A549 (cell line): ENCODE data around the gene DEFB132. TPM values are rescaled to one million over a fixed set of nuclear protein-coding genes. Genes with fewer than 3 reads are reported as not detected.

ENCODE experiments used
- ATAC-seq, 2 experiments: fragments of 200-7000 bp in 1 of 2; fragments of >200 bp in 1 of 2; cut with Nextera tagmentation in 1 of 2; cut with Tn5 transposase in 1 of 2; 3 replicates each; pipeline versions ENCODE4 v1.8.0 to v1.9.1; 2018 to 2020; ENCODE audit warnings: mild to moderate bottlenecking in 1 of 2, moderate library complexity in 1 of 2
- CTCF ChIA-PET: fragments of 300-600 bp; sonication (Branson Sonifier 250); formaldehyde crosslinking; extraction: SDS; loops from one replicate; lab custom pipeline; 2021; ENCODE audit warnings: antibody characterized with exemption, inconsistent platforms; lab: Yijun Ruan, JAX
- POLR2A ChIA-PET: fragments of 350-600 bp; formaldehyde crosslinking; extraction: SDS; loops from one replicate; lab custom pipeline; 2021; ENCODE audit warnings: antibody characterized with exemption, inconsistent platforms; lab: Yijun Ruan, JAX
- DNase-seq, 2 experiments: peaks; one replicate each; pipeline versions ENCODE4 v3.0.0 to v3.0.0-alpha.2; 2011 to 2016; ENCODE audit warnings: low read depth in 1 of 2, low spot score in 1 of 2
- FAIRE-seq: peaks from 2 replicates; lab custom pipeline; 2011; peaks lifted over from hg19 to GRCh38; lab: Jason Lieb, UNC
- H3K27ac ChIP-seq, 2 experiments: fragments of >200 bp; sonication (Bioruptor Twin); formaldehyde crosslinking; 3 replicates each; pipeline ENCODE4 v1.5.1; 2016 to 2017
- H3K4me1 ChIP-seq: fragments of >200 bp; sonication (Bioruptor Twin); formaldehyde crosslinking; 3 replicates; pipeline ENCODE4 v1.6.1; 2016
- H3K4me2 ChIP-seq: fragments of >200 bp; sonication (Bioruptor Twin); formaldehyde crosslinking; 3 replicates; pipeline ENCODE4 v1.6.1; 2016
- H3K4me3 ChIP-seq: fragments of >200 bp; sonication (Bioruptor Twin); formaldehyde crosslinking; 3 replicates; pipeline ENCODE4 v1.5.1; 2016
- H3K9me3 ChIP-seq: fragments of >200 bp; sonication (Bioruptor Twin); formaldehyde crosslinking; 3 replicates; pipeline ENCODE4 v1.6.1; 2016
- CEBPB ChIP-seq, 2 experiments: fragments of >200 bp in 1 of 2; sonication (Bioruptor Twin) in 1 of 2; formaldehyde crosslinking in 1 of 2; IDR thresholded peaks; 2 replicates each; pipeline ENCODE4 v1.6.1; 2012 to 2016
- GATA3 ChIP-seq: IDR thresholded peaks from 2 replicates; pipeline ENCODE4 v1.6.1; 2012; ENCODE audit warnings: borderline replicate concordance
- HDAC2 ChIP-seq: fragments of 200-600 bp; sonication (generic); IDR thresholded peaks from 2 replicates; pipeline ENCODE4 v1.6.1; 2016
- HOXA7 ChIP-seq: fragments of 250-450 bp; sonication (Bioruptor Pico); IDR thresholded peaks from 2 replicates; pipeline ENCODE4 v1.5.0; 2020; ENCODE audit warnings: mild to moderate bottlenecking, moderate library complexity
- HOXB13 ChIP-seq: fragments of 250-450 bp; sonication (Bioruptor Pico); IDR thresholded peaks from 2 replicates; pipeline ENCODE4 v1.5.0; 2020; ENCODE audit warnings: low read depth, mild to moderate bottlenecking, moderate library complexity
- JUN ChIP-seq, 2 experiments: fragments of >200 bp; sonication (Bioruptor Twin); formaldehyde crosslinking; IDR thresholded peaks; 2 replicates in 1 of 2; 3 replicates in 1 of 2; pipeline ENCODE4 v1.6.1; 2016 to 2017
- NPAS2 ChIP-seq: fragments of 250-450 bp; sonication (Bioruptor Pico); IDR thresholded peaks from 2 replicates; pipeline ENCODE4 v1.8.0; 2022; ENCODE audit warnings: mild to moderate bottlenecking, moderate library complexity, borderline replicate concordance
- NR3C1 ChIP-seq: fragments of >200 bp; sonication (Bioruptor Twin); formaldehyde crosslinking; IDR thresholded peaks from 3 replicates; pipeline ENCODE4 v1.6.1; 2017
- ZC3H11A ChIP-seq: fragments of 450-650 bp; IDR thresholded peaks from 2 replicates; pipeline ENCODE4 v1.6.1; 2014; ENCODE audit warnings: antibody characterized with exemption, mild to moderate bottlenecking
- ZNF302 ChIP-seq: fragments of 250-450 bp; sonication (Bioruptor Pico); IDR thresholded peaks from 2 replicates; pipeline ENCODE4 v1.9.0; 2021; ENCODE audit warnings: inconsistent platforms, mild to moderate bottlenecking, moderate library complexity
- ZSCAN20 ChIP-seq: fragments of 250-450 bp; sonication (Bioruptor Pico); IDR thresholded peaks from 2 replicates; pipeline ENCODE4 v1.8.0; 2022; ENCODE audit warnings: mild to moderate bottlenecking, moderate library complexity
- WGBS: methylation state at CpG from one replicate; pipeline ENCODE4 v1.1.6; 2017; ENCODE audit errors: missing lambda C conversion rate; 5-methylcytosine and 5-hydroxymethylcytosine counted together
- polyA plus RNA-seq, 4 experiments: library from polyadenylated mRNA; depleted of rRNA in 3 of 4; stranded (reverse); fragments of >200 nt; fragmentation: RNase III in 1 of 4; extraction: RNeasy Plus Mini Kit Qiagen cat#74134 plus additional on column Dnase treatment in 1 of 4; gene quantifications; 2 replicates in 3 of 4; 3 replicates in 1 of 4; pipeline ENCODE4 v1.2.3, GENCODE V29; 2011 to 2017
- TF ChIP-seq, protein P1 (sequence below): fragments of 250-450 bp; sonication (Bioruptor Pico); IDR thresholded peaks from 2 replicates; pipeline ENCODE4 v1.5.0; 2021; ENCODE audit warnings: mild to moderate bottlenecking, moderate library complexity, borderline replicate concordance
- TF ChIP-seq, protein P2 (sequence below): fragments of >200 bp; sonication (Bioruptor Twin); formaldehyde crosslinking; IDR thresholded peaks from 3 replicates; pipeline ENCODE4 v1.6.1; 2016
- TF ChIP-seq, protein P3 (sequence below): fragments of 450-650 bp; IDR thresholded peaks from 2 replicates; pipeline ENCODE4 v1.6.1; 2014; ENCODE audit warnings: antibody characterized with exemption
- TF ChIP-seq, protein P4 (sequence below): fragments of >200 bp; sonication (Bioruptor Twin); formaldehyde crosslinking; IDR thresholded peaks from 2 replicates; pipeline ENCODE4 v1.6.1; 2016
- TF ChIP-seq, protein P5 (sequence below): fragments of 150-350 bp; IDR thresholded peaks from 2 replicates; pipeline ENCODE4 v1.6.1; 2014; ENCODE audit warnings: low read depth, mild to moderate bottlenecking, low read length

DEFB132 gene
- polyA plus RNA-seq, 2 of the 4 experiments (the other 2 are of a cell fraction) = not detected

DNA sequence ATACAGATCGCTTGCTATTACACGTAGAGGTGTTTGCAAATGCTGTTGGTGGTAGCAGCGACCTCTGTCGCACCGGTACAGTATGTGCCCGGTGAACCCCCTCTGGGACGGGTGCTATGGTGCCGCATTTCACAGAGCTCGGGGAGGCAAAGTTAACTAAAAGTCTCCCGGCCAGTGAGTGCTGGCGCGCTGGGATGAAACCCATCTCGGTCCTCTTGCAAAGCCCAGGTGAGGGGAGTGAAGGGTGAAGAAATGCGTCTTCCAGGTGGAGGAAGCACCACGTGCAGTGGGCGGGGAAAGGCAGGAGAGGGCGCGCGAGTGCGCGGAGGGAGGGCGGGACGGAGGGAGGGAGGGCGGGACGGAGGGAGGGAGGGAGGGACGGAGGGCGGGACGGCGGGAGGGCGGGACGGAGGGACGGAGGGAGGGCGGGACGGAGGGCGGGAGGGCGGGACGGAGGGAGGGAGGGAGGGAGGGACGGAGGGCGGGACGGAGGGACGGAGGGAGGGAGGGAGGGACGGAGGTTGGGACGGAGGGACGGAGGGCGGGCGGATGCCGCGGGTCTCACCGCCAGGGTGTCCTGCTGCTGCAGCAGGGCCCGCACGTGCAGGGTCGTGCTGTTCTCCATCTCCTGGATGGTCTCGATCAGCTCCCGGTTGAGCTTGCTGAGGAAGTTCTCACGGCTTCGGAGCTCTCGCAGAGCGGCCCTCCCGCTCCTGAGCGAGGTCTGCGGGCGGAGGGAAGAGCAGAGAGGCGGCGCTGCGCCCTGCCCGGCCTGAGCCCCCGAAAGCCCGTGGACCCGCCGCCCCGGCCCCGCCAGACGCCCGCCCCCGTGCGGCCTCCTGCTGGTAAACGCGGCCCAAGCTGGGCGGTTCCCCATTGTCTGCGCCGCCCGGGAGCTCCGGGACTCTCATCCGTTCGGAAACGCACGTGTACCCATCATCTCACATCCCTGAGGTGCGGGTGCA, 21.4 kb downstream of the DEFB132 start (continued):
- TF ChIP-seq, protein P1, sequence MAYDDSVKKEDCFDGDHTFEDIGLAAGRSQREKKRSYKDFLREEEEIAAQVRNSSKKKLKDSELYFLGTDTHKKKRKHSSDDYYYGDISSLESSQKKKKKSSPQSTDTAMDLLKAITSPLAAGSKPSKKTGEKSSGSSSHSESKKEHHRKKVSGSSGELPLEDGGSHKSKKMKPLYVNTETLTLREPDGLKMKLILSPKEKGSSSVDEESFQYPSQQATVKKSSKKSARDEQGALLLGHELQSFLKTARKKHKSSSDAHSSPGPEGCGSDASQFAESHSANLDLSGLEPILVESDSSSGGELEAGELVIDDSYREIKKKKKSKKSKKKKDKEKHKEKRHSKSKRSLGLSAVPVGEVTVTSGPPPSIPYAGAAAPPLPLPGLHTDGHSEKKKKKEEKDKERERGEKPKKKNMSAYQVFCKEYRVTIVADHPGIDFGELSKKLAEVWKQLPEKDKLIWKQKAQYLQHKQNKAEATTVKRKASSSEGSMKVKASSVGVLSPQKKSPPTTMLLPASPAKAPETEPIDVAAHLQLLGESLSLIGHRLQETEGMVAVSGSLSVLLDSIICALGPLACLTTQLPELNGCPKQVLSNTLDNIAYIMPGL (CRISPR knock-in tag) = no peak
- TF ChIP-seq, protein P2, sequence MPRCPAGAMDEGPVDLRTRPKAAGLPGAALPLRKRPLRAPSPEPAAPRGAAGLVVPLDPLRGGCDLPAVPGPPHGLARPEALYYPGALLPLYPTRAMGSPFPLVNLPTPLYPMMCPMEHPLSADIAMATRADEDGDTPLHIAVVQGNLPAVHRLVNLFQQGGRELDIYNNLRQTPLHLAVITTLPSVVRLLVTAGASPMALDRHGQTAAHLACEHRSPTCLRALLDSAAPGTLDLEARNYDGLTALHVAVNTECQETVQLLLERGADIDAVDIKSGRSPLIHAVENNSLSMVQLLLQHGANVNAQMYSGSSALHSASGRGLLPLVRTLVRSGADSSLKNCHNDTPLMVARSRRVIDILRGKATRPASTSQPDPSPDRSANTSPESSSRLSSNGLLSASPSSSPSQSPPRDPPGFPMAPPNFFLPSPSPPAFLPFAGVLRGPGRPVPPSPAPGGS = no peak

DNA sequence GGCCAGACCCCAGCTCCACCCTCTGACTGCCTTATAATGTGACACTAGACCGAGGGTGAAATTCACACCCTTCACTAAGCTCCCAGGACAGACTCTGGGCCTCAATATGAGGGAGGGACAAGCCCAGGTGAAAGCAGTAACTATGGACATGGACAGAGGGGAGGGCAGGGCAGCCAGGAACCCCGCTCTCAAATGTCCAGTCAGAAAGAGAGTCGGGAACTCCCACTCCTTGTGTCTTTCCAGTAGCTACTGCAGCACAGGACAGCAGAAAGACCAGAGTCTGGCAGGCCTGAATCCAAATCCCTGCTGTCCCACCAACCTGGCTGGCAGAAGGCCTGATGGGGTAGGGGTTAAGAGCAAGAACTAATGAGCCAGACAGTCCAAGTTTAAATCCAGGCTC, 26.6 kb downstream of the DEFB132 start:
- CTCF ChIA-PET = interaction anchor here (1.6 to 6.1 kb wide), 3 partner anchors 15 to 47 kb away, joined by 3 to 57 read pairs (median 6); no protein-coding TSS in a partner anchor
- no peak overlapping the region for H3K27ac ChIP-seq
- no peaks in the 10 kb centered on the region for H3K9me3 ChIP-seq
- WGBS = 80% methylated on average over 3 of the region's 3 CpGs
- POLR2A ChIA-PET = no interaction called here
- FAIRE-seq (no peak), ATAC-seq (no peak), DNase-seq (no peak)
- no peak overlapping the region for H3K4me2 ChIP-seq
- no peaks in the 10 kb centered on the region for H3K4me1 ChIP-seq
- no peak overlapping the region for H3K4me3 ChIP-seq
- no peak for TF ChIP-seq NPAS2 (CRISPR knock-in tag)
- no peak for TF ChIP-seq ZNF302 (CRISPR knock-in tag)
- TF ChIP-seq ZC3H11A = no peak
- TF ChIP-seq, protein P3, sequence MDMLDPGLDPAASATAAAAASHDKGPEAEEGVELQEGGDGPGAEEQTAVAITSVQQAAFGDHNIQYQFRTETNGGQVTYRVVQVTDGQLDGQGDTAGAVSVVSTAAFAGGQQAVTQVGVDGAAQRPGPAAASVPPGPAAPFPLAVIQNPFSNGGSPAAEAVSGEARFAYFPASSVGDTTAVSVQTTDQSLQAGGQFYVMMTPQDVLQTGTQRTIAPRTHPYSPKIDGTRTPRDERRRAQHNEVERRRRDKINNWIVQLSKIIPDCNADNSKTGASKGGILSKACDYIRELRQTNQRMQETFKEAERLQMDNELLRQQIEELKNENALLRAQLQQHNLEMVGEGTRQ = no peak
- TF ChIP-seq JUN (IDR thresholded peaks at IDR 0.05) = no peak
- no peak for TF ChIP-seq GATA3
- no peak for TF ChIP-seq HDAC2
- TF ChIP-seq ZSCAN20 (CRISPR knock-in tag) = no peak
- TF ChIP-seq, protein P4, sequence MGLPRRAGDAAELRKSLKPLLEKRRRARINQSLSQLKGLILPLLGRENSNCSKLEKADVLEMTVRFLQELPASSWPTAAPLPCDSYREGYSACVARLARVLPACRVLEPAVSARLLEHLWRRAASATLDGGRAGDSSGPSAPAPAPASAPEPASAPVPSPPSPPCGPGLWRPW = no peak
- no peak for TF ChIP-seq HOXA7 (CRISPR knock-in tag)
- no peak for TF ChIP-seq CEBPB (IDR thresholded peaks at IDR 0.05)
- no peak for TF ChIP-seq NR3C1
- TF ChIP-seq, protein P5, sequence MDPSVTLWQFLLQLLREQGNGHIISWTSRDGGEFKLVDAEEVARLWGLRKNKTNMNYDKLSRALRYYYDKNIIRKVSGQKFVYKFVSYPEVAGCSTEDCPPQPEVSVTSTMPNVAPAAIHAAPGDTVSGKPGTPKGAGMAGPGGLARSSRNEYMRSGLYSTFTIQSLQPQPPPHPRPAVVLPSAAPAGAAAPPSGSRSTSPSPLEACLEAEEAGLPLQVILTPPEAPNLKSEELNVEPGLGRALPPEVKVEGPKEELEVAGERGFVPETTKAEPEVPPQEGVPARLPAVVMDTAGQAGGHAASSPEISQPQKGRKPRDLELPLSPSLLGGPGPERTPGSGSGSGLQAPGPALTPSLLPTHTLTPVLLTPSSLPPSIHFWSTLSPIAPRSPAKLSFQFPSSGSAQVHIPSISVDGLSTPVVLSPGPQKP = no peak
- no peak for TF ChIP-seq HOXB13 (CRISPR knock-in tag)

DNA sequence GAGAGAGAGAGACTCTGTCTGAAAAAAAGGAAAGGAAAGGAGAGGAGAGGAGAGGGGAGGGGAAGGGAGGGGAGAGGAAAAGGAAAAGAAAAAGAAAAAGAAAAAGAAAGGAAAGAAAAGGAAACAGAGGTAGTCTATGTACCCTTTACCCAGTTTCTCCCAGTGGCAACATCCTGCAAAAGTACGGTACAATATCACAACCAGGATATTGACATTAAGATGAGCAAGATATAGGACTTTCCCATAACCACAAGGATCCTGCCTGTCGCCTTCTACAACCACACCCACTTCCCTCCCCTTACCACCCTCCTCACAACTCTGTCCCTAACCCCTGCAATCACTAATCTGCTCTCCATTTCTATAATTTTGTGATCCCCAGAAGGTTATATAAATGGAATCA, 29.0 kb downstream of the DEFB132 start:
- ATAC-seq = no peak
- no peak for DNase-seq
- Histone ChIP-seq H3K9me3 (no peaks in the 10 kb centered on the region), H3K4me3 (no peak overlapping the region), H3K4me1 (peaks cover 10% of the 10 kb centered on the region), H3K27ac (no peak overlapping the region), H3K4me2 (no peak overlapping the region)
- no peak for FAIRE-seq
- WGBS = 67% methylated on average over 2 of the region's 2 CpGs
- ChIA-PET POLR2A (no interaction called here), CTCF (no interaction called here)
- TF ChIP-seq JUN (IDR thresholded peaks at IDR 0.05) (no peak), NR3C1 (no peak)
